ENCODE data around the gene BATF.

GRCh38 chr14:75522983-75523318 is 682 bp downstream of the BATF start:
- TF ChIP-seq EZH2 (IDR thresholded peaks at IDR 0.05; ENCODE audit: borderline replicate concordance) (no peak), CTCF (IDR thresholded peaks at IDR 0.05; ENCODE audit: poor library complexity) (no peak)
